Tibial nerve (tissue), 4 donors: Measurements from ENCODE around the gene DENND4C. TPM values are rescaled to one million over a fixed set of nuclear protein-coding genes. Genes with fewer than 3 reads are reported as not detected.

Source experiments
- DNase-seq, 2 donors: peaks; one replicate each; pipeline ENCODE4 v3.0.0-alpha.2; 2019; ENCODE audit warnings: low spot score in 2 of 2
- H3K27ac ChIP-seq, 4 donors: fragments of 200-600 bp; sonication (generic) in 3 of 4; one replicate each; pipeline ENCODE4 v1.5.1; 2017 to 2019; ENCODE audit warnings: mild to moderate bottlenecking in 1 of 4
- H3K27me3 ChIP-seq, 2 donors: fragments of 200-600 bp; sonication (generic) in 1 of 2; one replicate each; pipeline versions ENCODE4 v1.5.1 to v1.6.0; 2017 to 2019
- H3K36me3 ChIP-seq, 3 donors: fragments of 200-600 bp; sonication (generic); one replicate each; pipeline ENCODE4 v1.5.1; 2018 to 2019
- H3K4me1 ChIP-seq, 4 donors: fragments of 200-600 bp; sonication (generic) in 3 of 4; one replicate each; pipeline ENCODE4 v1.5.1; 2017 to 2019
- H3K4me3 ChIP-seq, 4 donors: fragments of 200-600 bp; sonication (generic) in 3 of 4; one replicate each; pipeline ENCODE4 v1.5.1; 2017 to 2019; ENCODE audit warnings: mild to moderate bottlenecking in 1 of 4, moderate library complexity in 1 of 4
- H3K9me3 ChIP-seq, 4 donors: fragments of 200-600 bp; sonication (generic) in 3 of 4; one replicate each; pipeline ENCODE4 v1.5.1; 2017 to 2019
- EP300 ChIP-seq, 2 donors: sonication (generic); formaldehyde crosslinking; IDR thresholded peaks; one replicate each; pipeline ENCODE4 v1.6.1; 2017; ENCODE audit warnings: antibody characterized with exemption in 2 of 2, mild to moderate bottlenecking in 1 of 2
- POLR2A ChIP-seq, 2 donors: fragments of 450-650 bp; IDR thresholded peaks; one replicate each; pipeline ENCODE4 v1.6.1; 2017; ENCODE audit warnings: antibody characterized with exemption in 2 of 2, mild to moderate bottlenecking in 2 of 2, moderate library complexity in 2 of 2
- WGBS, 2 donors: methylation state at CpG; one replicate each; pipeline ENCODE4 v1.1.5; 2018; 5-methylcytosine and 5-hydroxymethylcytosine counted together
- total RNA-seq, 4 donors: library from RNA; depleted of rRNA; stranded (reverse); fragments of >200 nt; gene quantifications; one replicate each; pipeline ENCODE4 v1.1.0, GENCODE V29; 2016
- TF ChIP-seq, protein P1 (sequence below), 5 experiments: fragments of 200-600 bp in 3 of 5; fragments of 450-650 bp in 2 of 5; sonication (generic) in 3 of 5; IDR thresholded peaks; one replicate each; pipeline ENCODE4 v1.5.1; 2016 to 2019; ENCODE audit warnings: antibody characterized with exemption in 5 of 5, mild to moderate bottlenecking in 3 of 5, moderate library complexity in 2 of 5

Gene DENND4C
- 100 to 1,000 TPM in 1 of 4 donors, 10 to 100 TPM in 3; 60.4 to 102 (median 72.5) TPM for total RNA-seq

GRCh38 chr9:19230355-19231125, at the start of gene DENND4C:
TSS of gene DENND4C (plus strand) at chr9:19230693. CDS start at chr9:19276175, 45,482 bp downstream.
- H3K27me3 ChIP-seq: no peaks in the 10 kb centered on the region
- WGBS, 2 donors: 0 to 1% methylated on average over 53 to 61 of the region's 86 CpGs
- peak; percentile 61 to 83 for TF ChIP-seq POLR2A (IDR thresholded peaks at IDR 0.05)
- TF ChIP-seq, protein P1, sequence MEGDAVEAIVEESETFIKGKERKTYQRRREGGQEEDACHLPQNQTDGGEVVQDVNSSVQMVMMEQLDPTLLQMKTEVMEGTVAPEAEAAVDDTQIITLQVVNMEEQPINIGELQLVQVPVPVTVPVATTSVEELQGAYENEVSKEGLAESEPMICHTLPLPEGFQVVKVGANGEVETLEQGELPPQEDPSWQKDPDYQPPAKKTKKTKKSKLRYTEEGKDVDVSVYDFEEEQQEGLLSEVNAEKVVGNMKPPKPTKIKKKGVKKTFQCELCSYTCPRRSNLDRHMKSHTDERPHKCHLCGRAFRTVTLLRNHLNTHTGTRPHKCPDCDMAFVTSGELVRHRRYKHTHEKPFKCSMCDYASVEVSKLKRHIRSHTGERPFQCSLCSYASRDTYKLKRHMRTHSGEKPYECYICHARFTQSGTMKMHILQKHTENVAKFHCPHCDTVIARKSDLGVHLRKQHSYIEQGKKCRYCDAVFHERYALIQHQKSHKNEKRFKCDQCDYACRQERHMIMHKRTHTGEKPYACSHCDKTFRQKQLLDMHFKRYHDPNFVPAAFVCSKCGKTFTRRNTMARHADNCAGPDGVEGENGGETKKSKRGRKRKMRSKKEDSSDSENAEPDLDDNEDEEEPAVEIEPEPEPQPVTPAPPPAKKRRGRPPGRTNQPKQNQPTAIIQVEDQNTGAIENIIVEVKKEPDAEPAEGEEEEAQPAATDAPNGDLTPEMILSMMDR (IDR thresholded peaks at IDR 0.05): peak in 2 of 5 experiments; percentile 9 to 49
- peak in 1 of 2 donors; percentile 89 for TF ChIP-seq EP300 (IDR thresholded peaks at IDR 0.05)
- H3K36me3 ChIP-seq: no peaks in the 10 kb centered on the region
- H3K9me3 ChIP-seq: no peaks in the 10 kb centered on the region
- peak; percentile 69 to 82 for DNase-seq
- H3K27ac ChIP-seq: peak within 1 kb of the TSS; percentile 92 to 99 (median 96)
- H3K4me1 ChIP-seq: peaks cover 0 to 37% (median 14%) of the 10 kb centered on the region in 4 donors
- peak within 1 kb of the TSS; percentile 69 to 97 (median 86) for H3K4me3 ChIP-seq

GRCh38 chr9:19180991-19181390, 49.5 kb upstream of the DENND4C start:
- WGBS, 2 donors: 62 to 64% methylated on average over 5 of the region's 5 CpGs
- Histone ChIP-seq H3K36me3 (no peaks in the 10 kb centered on the region), H3K9me3 (no peaks in the 10 kb centered on the region), H3K4me3 (no peak overlapping the region), H3K27me3 (no peaks in the 10 kb centered on the region), H3K27ac (no peak overlapping the region), H3K4me1 (peaks cover 0 to 39% (median 22%) of the 10 kb centered on the region in 4 donors)
- TF ChIP-seq POLR2A (IDR thresholded peaks at IDR 0.05) (no peak), EP300 (IDR thresholded peaks at IDR 0.05) (no peak)
- TF ChIP-seq, protein P1 (IDR thresholded peaks at IDR 0.05): no peak
- DNase-seq: no peak

DNA sequence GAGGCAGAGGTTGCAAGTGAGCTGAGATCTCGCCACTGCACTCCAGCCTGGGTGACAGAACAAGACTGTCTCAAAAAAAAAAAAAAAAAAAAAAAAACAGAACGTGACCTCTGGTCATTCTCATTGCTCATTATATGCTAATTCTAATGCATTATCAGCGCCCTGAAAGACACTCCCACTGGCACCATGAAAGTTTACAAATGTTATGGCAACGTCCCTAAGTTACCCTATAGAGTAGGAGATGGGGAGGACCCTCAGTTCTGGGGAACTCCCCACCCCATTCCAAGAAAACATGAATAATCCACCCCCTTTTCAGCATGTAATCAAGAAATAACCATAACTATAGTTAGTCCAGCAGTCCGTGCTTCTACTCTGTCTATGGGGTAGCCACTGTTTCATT, 48.9 kb upstream of the DENND4C start:
- 79 to 82% methylated on average over 5 of the region's 5 CpGs for WGBS, 2 donors
- Histone ChIP-seq H3K9me3 (no peaks in the 10 kb centered on the region), H3K27me3 (no peaks in the 10 kb centered on the region), H3K4me3 (no peak overlapping the region), H3K36me3 (no peaks in the 10 kb centered on the region), H3K27ac (peak overlapping the region in 2 of 4 donors; percentile 93 to 96), H3K4me1 (peaks cover 0 to 39% (median 22%) of the 10 kb centered on the region in 4 donors)
- DNase-seq: no peak
- TF ChIP-seq, protein P1 (IDR thresholded peaks at IDR 0.05): no peak
- no peak for TF ChIP-seq EP300 (IDR thresholded peaks at IDR 0.05)
- TF ChIP-seq POLR2A (IDR thresholded peaks at IDR 0.05): no peak

GRCh38 chr9:19184144-19184917, 46.2 kb upstream of the DENND4C start:
- Histone ChIP-seq H3K36me3 (no peaks in the 10 kb centered on the region), H3K27ac (peak overlapping the region; percentile 79 to 96 (median 87)), H3K9me3 (no peaks in the 10 kb centered on the region), H3K4me3 (no peak overlapping the region), H3K27me3 (no peaks in the 10 kb centered on the region), H3K4me1 (peaks cover 0 to 39% (median 22%) of the 10 kb centered on the region in 4 donors)
- TF ChIP-seq POLR2A (IDR thresholded peaks at IDR 0.05) (peak in 1 of 2 donors; percentile 24), EP300 (IDR thresholded peaks at IDR 0.05) (peak; percentile 76 to 88)
- TF ChIP-seq, protein P1 (IDR thresholded peaks at IDR 0.05): no peak
- 25 to 34% methylated on average over 7 of the region's 7 CpGs for WGBS, 2 donors
- DNase-seq: peak; percentile 58 to 82
